Neural cell (in vitro differentiated cells): ENCODE data around the gene TNIP2.

Source experiments
- CTCF ChIP-seq: fragments of 450-650 bp; IDR thresholded peaks from 2 replicates; pipeline ENCODE4 v1.5.1; 2014; ENCODE audit warnings: antibody characterized with exemption, mild to moderate bottlenecking, moderate library complexity; ENCODE audit not compliant: poor library complexity, severe bottlenecking
- EP300 ChIP-seq: fragments of 450-650 bp; conservative IDR thresholded peaks from 2 replicates; pipeline ENCODE4 v1.6.1; 2014; ENCODE audit warnings: antibody characterized with exemption, mild to moderate bottlenecking, moderate library complexity; ENCODE audit not compliant: poor library complexity, severe bottlenecking
- EZH2 ChIP-seq: fragments of 200-600, 300-800 bp; shearing (Covaris generic), sonication (generic); IDR thresholded peaks from 2 replicates; pipeline ENCODE4 v1.6.1; 2014; ENCODE audit warnings: antibody characterized with exemption, low read length, borderline replicate concordance, mild to moderate bottlenecking; ENCODE audit not compliant: insufficient read depth, poor library complexity, severe bottlenecking
- MXI1 ChIP-seq: fragments of 450-650 bp; conservative IDR thresholded peaks from 2 replicates; pipeline ENCODE4 v1.6.1; 2014; ENCODE audit warnings: antibody characterized with exemption, mild to moderate bottlenecking; ENCODE audit not compliant: poor library complexity, severe bottlenecking
- POLR2AphosphoS5 ChIP-seq: IDR thresholded peaks from 2 replicates; pipeline ENCODE4 v1.6.1; 2012
- RAD21 ChIP-seq: fragments of 450-650 bp; conservative IDR thresholded peaks from 2 replicates; pipeline ENCODE4 v1.6.1; 2014; ENCODE audit warnings: antibody characterized with exemption, mild to moderate bottlenecking, moderate library complexity
- REST ChIP-seq: IDR thresholded peaks from 2 replicates; pipeline ENCODE4 v1.6.1; 2012; ENCODE audit warnings: borderline replicate concordance
- TAF1 ChIP-seq: IDR thresholded peaks from 2 replicates; pipeline ENCODE4 v1.6.1; 2012; ENCODE audit warnings: low read depth

GRCh38 chr4:2698951-2699505, 57.1 kb downstream of the TNIP2 start:
- TF ChIP-seq EZH2 (no peak), RAD21 (no peak), TAF1 (no peak), CTCF (no peak), EP300 (no peak), POLR2AphosphoS5 (no peak), REST (no peak), MXI1 (no peak)
